Right renal cortex interstitium (tissue), 3 donors: ENCODE measurements around the gene MGLL. TPM values are rescaled to one million over a fixed set of nuclear protein-coding genes. Genes with fewer than 3 reads are reported as not detected.

Experiments used
- DNase-seq, 3 donors: peaks; one replicate each; pipeline ENCODE4 v3.0.0-alpha.2; 2013; ENCODE audit warnings: low read depth in 3 of 3, low spot score in 2 of 3
- polyA plus RNA-seq, 3 donors: library from polyadenylated mRNA; unstranded; fragments of 120-200 nt; gene quantifications; one replicate each; pipeline ENCODE4 v1.2.1, GENCODE V29; 2013; ENCODE audit not compliant: insufficient read length in 3 of 3

MGLL gene
- polyA plus RNA-seq, 3 donors = 21.8 to 24.9 (median 23.0) TPM

DNA sequence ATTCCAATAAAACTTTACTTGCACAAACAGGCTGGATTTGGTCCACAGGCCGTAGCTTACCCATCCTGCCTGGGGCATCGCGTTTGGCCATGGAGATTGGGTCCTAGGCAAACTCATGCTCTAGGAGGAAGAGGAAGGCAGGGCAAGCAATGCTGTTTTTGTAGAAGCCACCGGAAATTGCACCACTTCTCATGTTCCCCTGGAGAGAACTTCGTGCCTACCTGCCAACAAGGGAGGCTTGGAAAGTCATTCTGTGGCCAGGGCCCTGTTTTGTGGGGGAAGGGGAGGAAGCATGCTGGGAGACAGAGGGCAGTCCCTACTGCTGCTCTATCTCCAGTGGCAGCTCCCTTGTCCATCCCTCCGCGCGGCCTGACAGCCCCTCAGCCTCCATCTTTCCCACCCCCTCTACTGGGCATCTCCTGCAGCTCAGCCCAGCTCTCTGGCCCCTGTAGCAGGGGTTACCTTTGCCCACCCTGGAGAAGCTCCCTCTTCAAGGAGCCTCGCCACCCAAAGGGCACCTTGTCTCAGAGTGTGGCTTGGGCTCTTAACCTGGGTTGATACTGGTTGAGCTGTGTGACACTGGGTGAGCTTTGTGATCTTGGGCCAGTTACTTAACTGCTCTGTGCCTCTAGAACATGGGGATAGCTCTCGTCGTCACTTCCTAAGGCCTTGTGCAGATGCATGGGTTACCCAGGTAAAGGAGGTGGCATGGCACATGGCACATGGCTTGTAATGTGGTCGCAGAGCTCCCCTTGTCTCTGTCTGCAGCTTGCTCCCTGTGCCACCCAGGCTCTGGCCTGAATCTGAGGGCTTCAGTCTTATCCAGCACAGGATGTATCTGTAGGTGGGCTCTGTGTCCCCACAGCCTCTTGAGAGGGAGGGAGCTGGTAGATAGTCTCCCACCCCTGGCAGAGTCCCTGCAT is 143.4 kb downstream of the MGLL start:
- no peak for DNase-seq

DNA sequence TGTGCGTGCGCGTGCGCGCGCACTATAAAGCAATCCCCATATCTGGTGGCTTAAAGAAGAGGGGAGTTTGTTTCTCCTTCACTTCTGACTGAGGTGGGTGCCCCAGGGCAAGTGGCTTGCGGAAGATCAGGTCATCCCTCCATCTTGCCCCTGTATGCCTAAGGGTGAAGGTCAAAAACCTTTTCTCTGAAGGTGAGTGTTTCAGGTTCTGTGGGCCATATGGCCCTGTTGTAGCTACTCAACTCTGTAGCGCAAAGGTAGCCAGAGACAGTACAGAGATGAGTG is 144.1 kb downstream of the MGLL start:
- no peak for DNase-seq

DNA sequence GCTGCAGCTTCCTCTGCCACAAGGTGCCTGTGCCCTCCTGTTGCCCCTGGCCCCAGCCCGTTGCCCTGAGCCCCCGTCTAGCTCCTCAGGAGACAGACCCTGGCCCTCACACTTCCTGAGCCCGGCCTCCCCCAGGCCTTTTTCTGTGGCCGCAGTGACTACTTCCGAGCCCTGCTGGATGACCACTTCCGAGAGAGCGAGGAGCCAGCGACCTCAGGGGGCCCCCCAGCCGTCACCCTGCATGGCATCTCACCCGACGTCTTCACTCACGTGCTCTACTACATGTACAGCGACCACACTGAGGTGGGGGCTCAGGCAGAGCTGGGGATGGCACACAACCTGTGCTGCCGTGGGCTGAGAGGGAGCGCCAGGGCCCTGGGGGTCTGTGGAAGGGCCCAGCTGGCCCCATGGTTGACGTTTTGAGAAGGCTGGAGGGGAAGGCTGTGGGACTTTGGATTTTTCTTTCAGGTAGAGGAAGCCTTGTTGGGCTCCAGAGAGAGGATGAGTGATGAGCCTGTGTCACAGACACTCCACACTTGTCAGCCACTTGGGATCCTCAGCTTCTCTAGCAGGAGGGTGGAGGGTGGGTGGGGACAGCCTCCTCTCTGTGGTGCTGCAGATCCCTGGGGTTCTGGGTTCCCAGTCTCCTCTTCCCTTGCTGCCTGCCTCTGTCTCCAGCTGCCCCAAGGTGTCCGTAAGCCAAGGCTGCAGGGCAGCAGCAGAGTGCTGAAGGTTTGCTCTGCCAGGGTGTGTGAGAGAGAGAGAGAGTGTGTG is 144.6 kb downstream of the MGLL start:
- no peak for DNase-seq

DNA sequence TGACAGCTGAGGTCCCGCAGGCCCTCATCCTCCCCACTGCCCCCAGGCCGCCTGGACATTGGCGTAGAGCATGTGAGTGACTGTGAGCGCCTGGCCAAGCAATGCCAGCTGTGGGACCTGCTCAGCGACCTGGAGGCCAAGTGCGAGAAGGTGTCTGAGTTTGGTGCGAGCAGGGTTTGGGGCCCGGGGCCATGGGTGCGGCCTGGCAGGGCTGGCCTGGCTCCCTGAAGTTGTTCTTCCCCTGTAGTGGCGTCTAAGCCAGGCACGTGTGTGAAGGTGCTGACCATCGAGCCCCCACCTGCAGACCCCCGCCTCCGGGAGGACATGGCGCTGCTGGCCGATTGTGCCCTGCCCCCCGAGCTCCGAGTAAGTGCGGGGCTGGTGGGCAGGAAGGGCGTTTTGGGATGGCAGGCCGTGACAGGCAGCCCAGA is 145.4 kb downstream of the MGLL start:
- DNase-seq = no peak

DNA sequence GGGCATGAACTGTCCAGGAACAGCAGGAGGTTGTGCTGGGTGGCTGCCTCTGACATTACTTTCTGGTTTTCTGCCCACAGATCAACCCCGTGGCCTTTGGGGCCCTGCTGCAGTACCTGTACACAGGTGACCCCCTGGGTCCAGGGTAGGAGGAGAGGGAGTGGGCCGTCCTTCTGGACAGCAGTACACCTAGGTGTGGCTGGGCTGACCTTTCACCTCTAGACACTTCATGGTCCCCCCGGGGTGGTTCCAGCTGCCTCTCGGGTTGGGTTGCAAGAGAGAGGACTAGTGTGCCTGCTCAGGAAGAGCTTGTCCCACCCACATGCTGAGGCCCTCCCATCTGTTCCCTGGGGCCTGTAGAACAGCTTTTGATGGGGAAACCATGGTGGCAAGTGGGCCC is 145.9 kb downstream of the MGLL start:
- no peak for DNase-seq

DNA sequence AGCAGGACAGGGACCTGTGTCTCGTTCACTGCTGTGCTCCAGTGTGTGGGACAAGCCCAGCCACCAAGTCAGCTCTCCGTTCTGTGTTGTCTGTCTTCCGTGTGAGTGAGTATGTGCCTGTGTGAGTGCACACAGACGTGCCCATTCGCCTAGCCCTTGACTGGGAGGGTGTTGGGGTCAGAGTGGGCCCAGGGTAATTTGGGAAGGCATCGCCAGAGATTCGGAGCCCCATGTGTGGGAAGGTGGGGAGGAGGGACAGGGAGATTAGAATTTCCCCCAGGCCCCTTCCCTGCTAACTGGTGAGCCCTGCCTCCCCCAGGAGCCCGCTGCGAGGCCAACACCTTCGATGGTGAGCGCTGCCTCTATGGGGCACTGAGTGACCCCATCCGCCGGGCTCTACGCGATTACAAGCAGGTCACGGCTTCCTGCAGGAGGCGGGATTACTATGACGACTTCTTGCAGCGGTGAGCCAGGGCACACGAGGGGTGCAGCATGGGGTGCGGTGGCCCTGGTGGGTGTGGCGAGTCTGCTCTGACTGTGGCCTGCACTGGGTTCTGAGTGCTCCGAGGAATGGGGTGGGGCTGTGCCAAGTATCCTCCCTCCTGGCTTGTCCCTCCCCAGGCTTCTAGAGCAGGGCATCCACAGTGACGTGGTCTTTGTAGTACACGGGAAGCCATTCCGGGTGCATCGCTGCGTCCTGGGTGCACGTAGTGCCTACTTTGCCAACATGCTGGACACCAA is 146.5 kb downstream of the MGLL start:
- no peak for DNase-seq

DNA sequence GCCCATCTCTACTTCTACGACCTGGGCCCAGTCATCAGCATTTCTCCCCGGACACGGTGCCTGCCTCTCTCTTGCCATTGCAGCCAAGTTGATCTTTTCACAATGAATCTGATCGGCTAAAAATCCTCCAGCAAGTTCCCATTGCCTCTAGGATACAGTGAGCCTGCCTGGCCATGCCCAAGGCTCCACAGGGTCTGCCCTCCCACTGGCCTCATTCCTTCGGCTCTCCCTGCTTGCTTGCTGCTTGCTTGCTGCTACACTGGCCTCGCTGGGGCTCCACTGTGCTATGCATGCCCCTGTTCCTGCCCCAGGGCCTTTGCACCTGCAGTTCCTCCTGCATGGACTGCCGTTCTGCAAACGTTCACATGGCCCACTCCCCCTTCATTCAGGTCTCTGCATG is 147.5 kb downstream of the MGLL start:
- no peak for DNase-seq

DNA sequence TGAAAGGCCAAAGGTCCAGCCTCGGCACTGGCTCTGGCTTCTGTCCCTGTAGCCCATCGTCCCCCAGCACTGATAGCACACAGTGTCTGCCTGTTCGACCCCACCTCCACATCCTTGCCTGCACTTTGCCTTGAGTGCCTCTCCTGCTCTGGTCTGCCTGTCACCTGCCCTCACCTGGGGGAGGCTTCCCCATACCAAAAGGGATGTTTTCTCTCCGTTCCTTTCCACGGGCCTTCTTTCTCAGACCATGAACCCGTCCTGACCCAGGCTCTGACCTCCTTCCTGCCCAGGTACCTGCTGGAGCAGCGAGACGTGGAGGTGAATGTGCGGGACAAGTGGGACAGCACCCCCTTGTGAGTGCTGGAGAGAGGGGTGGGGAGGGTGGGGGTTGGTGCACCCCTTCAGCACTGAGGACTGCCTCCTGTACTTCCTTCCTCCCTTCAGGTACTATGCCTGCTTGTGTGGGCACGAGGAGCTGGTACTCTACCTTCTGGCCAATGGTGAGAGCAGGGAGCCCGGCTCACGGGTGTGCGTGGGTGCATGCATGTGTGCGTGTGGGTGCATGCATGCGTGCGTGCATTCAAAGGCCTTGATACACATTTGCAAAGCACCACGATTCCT is 148.1 kb downstream of the MGLL start:
- no peak for DNase-seq

DNA sequence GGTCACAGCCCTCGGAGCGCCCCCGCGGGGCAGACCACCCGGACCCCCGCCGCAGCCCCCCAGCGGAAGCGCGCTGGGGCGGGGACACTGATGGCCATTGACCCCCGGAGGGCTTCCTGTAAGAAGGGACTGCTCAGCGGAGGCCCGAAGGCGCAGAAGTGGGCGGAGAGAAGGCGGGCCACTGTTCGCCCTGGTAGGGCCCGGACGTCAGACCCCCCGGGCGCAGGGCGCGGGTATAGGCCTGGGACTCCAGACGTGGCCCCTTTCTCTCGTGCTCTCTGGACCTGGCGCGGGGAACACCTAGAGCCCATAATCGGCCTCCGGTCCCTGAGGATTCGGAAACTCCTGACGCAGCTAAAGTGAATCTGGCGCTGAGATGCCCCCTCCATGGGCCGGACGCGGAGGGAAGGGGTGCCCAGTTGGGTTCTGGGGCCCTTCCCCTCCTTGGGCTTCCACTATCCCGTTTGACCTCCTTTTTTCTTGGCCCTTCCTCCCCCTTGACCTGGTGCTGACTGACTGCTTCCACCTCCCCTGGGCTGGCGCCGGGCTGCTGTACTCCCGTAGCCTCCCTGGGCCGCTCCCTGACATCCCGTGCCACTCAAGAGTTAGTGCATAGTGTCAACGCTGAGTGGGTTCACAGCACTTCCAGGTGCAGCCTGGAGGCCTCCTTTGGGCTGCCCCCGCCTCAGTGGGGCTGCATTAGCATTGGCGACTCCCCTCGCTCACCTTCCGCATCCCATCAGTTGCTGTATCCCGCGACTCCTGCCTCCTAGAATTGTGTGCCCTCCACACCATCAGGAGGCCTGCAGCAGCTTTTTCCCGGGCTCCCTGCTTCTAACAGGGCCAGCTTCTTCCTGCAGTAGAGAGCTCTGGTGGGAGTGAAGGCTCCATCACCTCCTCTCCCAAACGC is 148.9 kb downstream of the MGLL start:
- DNase-seq = no peak

DNA sequence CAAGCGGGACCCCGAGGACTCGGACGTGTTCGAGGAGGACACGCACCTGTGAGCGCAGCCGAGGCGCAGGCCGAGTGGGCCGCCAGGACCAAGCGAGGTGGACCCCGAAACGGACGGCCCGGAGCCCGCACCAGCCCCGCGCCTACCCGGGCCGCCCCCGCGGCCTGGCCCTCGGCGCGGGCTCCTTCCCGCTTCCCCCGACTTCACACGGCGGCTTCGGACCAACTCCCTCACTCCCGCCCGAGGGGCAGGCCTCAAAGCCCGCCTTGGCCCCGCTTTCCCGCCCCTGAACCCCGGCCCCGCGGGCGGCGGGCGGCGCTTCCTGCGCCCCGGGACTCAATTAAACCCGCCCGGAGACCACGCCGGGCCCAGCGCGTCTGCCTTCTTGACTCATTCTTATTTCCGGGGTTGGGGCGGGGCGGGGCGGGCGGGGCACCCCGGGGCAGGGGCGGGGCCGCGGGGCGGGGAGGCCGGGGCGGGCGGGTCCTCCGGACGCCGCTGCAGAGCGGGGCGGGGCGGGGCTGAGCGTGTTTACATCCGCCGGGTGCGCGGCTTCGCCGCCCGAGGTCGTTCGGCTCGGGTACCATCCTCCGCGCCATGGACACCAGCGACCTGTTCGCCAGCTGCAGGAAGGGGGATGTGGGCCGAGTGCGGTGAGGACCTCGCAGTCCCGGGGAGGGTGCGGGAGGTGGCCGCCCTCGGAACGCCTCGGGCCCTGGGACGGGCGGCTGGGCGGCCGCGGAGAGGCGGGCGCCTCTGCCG is 149.7 kb downstream of the MGLL start, which contains the start of gene ABTB1:
ABTB1 (plus strand) TSS at position 524 of the 762 bp plus-strand sequence; CDS start at position 598, 74 bp downstream.
- peak in 1 of 3 donors; percentile 61 for DNase-seq

DNA sequence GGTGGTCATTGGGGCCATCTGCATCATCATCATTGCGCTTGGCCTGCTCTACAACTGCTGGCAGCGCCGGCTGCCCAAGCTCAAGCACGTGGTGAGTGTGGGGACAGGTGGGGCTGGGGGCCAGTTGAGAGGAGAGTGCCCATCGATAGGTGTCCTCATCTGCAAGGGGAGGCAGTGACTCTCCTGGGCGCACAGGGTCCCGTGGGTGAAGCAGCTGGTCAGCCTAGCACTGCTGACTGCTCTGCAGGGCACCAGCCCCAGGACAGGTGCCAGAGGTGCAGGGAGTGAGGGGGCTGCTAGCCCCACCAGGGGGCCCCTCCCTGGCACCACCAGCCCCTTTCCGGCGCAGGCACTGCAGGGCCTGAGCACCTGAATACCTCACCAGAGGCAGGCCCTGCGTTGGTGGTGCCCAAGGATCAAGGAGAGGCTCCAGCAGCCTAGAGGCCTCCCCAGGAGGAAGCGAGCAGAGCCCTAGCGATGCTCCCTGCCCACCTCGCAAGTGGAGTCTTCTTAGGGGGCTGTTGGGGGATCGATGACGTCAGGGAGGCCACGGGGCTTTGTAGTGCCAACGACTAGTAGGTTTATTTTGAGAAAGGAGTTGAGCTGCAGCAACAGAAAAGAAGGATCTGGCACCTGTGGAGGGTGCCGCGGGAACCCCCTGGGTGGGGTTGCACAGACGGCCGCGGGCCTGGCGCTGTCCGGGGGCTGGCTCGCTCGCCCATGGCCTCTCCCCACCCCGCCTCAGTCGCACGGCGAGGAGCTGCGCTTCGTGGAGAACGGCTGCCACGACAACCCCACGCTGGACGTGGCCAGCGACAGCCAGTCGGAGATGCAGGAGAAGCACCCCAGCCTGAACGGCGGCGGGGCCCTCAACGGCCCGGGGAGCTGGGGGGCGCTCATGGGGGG is 150.5 kb downstream of the MGLL start:
- no peak for DNase-seq

DNA sequence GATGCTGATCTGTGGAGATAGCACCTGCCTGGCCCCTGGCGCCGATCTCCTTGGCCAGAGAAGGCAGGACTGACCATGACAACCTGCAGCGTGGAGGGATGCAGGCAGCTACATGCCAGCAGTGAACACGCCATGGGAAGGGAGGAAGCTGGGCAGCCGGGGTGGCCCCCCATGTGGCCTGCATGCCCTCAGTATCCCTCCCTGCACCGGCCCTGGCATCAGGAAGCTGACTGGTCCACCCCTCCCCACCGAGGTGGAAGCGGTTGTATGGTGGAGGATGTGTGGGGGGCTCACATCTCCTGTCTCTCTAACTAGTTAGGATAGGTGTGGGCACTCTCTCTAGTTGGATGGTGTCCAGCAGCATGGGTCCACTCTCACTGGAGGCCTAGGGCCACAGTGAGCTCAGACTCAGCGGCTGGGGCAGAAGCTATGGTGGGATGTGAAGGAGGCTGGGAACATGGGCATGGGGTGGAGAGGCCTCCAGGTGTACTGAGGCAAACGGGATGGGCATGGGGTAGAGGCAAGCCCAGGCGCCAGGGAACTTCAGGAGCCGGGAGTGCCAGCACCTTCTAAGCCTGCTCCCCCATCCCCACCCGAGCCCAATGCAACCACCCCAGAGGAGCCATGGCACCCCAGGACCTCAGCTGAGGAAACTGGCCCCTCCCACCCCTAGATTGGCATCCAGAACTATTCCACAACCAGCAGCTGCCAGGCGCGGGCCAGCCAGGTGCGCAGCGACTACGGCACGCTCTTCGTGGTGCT is 151.4 kb downstream of the MGLL start:
- DNase-seq = no peak

DNA sequence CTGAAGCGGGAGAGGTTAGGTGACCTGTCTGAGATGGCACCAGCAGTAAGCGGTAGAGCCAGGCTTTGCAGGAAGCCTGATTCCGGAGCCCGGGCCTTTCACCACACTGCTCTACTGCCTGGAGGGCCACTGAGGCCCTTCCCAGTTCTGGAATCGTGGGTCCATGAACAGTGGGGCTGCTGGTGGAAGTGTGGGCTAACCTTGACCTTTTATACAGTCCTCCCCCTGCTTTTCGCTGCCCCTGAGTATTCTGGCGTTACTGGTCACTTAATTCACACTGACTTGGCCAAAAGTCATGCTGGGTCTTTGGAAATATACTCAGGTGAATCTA is 152.1 kb downstream of the MGLL start:
- DNase-seq = no peak

DNA sequence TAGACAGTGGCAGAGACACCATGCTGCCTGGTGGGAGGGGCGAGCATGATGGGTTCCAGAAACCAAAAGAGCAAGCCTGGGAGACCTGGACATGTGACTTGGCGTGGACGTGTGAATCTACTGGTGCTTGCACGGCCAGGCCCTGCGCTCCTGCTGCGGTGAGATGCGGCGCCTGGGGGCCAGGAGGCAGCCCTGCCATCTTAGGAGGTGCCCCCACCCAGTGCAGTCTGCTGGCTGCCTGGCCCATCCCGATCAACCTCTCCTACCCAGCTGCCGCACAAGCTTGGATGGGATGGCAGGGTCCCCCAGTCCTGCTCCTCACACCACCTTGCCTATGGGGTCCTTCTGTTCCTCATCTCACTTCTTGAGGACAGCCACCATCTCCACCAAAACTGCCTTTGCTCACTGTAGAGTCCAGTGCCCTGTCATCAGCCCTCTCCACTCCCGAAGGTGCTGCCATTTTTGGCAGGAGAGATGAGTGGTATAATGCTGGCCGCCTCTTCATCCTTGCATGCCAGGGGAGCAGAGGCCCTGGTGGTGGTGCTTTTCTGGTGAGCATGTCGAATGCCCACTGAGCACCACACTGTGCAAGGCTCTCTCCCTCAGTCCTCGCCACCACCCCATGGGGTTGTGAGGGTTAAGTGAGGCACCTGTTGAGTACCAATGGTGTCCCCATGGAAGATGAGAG is 152.6 kb downstream of the MGLL start:
- no peak for DNase-seq

DNA sequence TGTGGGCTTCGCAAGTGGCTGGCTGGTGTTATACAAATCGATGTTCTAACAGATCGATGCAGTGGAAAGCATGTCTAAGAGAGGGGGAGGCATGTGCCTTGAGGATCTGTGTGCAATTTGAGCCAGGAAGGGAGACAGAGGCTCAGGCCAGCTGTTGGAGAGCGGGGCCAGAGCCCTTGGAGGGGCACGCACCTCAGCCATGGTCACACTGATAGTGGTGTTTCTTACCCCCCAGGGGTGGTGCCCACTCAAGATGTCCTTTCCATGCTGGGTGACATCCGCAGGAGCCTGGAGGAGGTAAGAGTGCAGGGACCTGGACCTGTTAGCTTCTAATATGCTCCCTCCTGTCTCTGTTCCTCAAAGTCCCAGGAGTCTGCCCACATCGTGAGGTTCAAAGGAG is 153.4 kb downstream of the MGLL start:
- no peak for DNase-seq

DNA sequence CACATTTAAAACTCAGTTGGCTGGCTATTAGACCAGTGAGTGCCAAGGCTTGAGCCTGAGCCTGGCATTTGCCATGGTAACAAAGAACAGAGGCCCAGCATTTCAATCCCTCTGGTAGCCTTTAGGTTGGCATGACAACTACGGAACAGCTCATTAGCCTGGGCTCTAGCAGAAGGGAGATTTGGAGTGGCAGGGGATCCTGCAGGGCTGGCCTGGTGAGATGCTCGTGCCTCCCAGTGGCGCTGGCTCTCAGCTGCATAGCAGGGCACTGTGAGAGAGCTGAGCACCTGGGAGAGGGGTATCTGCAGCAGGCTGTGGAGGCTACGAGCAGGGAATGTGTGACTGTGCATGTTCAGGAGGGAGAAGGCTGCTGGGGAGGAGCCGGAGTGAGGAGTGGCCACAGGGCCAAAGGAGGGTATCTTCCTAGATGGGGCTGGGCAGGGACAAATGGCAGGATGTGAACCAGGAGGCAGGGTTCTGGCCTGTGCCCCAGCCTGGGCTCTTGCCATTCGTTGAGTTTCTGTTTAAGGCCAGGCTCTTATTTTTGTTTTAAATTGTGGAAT is 155.1 kb downstream of the MGLL start:
- DNase-seq = no peak
